GM12891 (cell line): ENCODE results near the gene B3GNT5.

Source experiments
- DNase-seq: peaks from one replicate; pipeline ENCODE4 v3.0.0; 2011; ENCODE audit warnings: low spot score; ENCODE audit not compliant: insufficient read length
- FAIRE-seq: peaks from 2 replicates; lab custom pipeline; 2011; peaks lifted over from hg19 to GRCh38; lab: Jason Lieb, UNC
- PAX5 ChIP-seq: IDR thresholded peaks from 2 replicates; pipeline ENCODE4 v1.6.1; 2011; ENCODE audit warnings: low read length, moderate library complexity, mild to moderate bottlenecking; ENCODE audit not compliant: insufficient read depth, severe bottlenecking
- POLR2A ChIP-seq: IDR thresholded peaks from 2 replicates; pipeline ENCODE4 v1.6.1; 2011; ENCODE audit warnings: low read depth, low read length, control low read depth
- POLR2AphosphoS5 ChIP-seq: IDR thresholded peaks from 2 replicates; pipeline ENCODE4 v1.6.1; 2011; ENCODE audit warnings: low read depth, low read length, control low read depth
- POU2F2 ChIP-seq: IDR thresholded peaks from 2 replicates; pipeline ENCODE4 v1.6.1; 2011; ENCODE audit warnings: low read depth, mild to moderate bottlenecking, control low read depth, low read length, moderate library complexity
- SPI1 ChIP-seq: IDR thresholded peaks from 2 replicates; pipeline ENCODE4 v1.6.1; 2011; ENCODE audit warnings: low read depth, low read length, control low read depth
- TAF1 ChIP-seq: IDR thresholded peaks from 2 replicates; pipeline ENCODE4 v1.6.1; 2011; ENCODE audit warnings: low read depth, low read length, control low read depth

Gene B3GNT5

GRCh38 chr3:183295211-183295610 lies 42.2 kb downstream of the B3GNT5 start:
- TF ChIP-seq POLR2AphosphoS5: no peak
- no peak for TF ChIP-seq SPI1
- TF ChIP-seq TAF1: no peak
- no peak for TF ChIP-seq PAX5
- TF ChIP-seq POU2F2: no peak
- TF ChIP-seq POLR2A: no peak
- no peak for DNase-seq
- FAIRE-seq: no peak

- FAIRE-seq (no peak), DNase-seq (no peak)
- TF ChIP-seq POU2F2 (no peak), POLR2A (no peak), SPI1 (no peak), POLR2AphosphoS5 (no peak), TAF1 (no peak), PAX5 (no peak)
These were observed 43.9 kb downstream of the B3GNT5 start for GRCh38 chr3:183296944-183297343.

DNA sequence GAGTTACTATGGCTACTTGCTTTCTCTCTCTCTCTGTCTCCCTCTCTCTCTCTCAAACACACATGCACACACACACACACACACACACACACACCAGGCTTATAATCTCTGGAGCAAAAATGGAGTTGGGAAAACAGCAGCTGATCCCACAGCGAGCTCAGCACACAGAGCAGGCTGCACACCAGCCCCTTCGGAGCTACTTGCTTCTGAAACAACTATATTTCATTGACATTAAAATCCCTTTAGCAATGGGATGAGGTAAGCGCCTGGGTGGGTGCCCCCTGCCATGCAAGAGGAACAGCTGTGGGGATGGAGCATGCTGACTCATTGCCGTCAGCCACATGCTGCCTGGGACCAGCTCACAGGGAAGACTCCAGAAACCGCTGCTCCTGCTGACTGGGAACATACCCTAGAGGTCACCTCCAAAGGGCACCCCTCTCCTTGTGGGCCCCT lies 45.7 kb downstream of the B3GNT5 start:
- DNase-seq (no peak), FAIRE-seq (no peak)
- no peak for TF ChIP-seq TAF1
- no peak for TF ChIP-seq POLR2A
- no peak for TF ChIP-seq POLR2AphosphoS5
- no peak for TF ChIP-seq POU2F2
- no peak for TF ChIP-seq SPI1
- no peak for TF ChIP-seq PAX5

GRCh38 chr3:183299976-183300375 lies 46.9 kb downstream of the B3GNT5 start:
- FAIRE-seq: no peak
- no peak for TF ChIP-seq POU2F2
- TF ChIP-seq POLR2A: no peak
- TF ChIP-seq TAF1: no peak
- TF ChIP-seq POLR2AphosphoS5: no peak
- no peak for TF ChIP-seq SPI1
- TF ChIP-seq PAX5: no peak

DNA sequence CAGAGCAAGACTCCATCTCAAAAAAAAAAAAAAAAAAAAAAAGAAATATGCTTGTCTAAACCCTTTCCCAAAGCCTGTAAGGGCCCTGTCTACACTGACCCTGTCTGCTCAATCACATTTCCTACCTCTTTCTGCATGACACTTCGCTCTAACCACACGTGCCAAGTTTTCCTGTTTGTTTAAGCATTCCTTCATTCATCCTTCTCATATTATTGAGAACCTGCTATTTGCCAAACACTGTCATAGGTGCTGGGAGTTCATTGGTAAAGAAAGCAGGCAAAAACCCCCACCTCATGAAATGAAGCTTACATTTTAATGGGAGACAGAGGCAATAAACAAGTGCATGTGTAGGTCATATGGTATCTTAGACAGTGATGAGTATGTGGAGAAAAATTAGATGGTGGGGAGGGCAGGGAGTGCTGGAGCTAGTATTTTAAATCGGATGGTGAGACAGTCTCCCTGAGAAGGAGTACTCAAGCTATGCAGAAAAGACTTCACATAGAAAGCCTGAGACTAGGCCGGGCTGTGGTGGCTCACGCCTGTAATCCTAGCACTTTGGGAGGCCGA lies 48.0 kb downstream of the B3GNT5 start:
- FAIRE-seq (no peak), DNase-seq (no peak)
- TF ChIP-seq POLR2AphosphoS5: no peak
- TF ChIP-seq SPI1: no peak
- TF ChIP-seq POLR2A: no peak
- TF ChIP-seq TAF1: no peak
- TF ChIP-seq POU2F2: no peak
- TF ChIP-seq PAX5: no peak

More at GRCh38 chr3:183299976-183300375, 46.9 kb downstream of the B3GNT5 start:
- no peak for DNase-seq

- FAIRE-seq: no peak
- TF ChIP-seq SPI1 (no peak), TAF1 (no peak), POLR2AphosphoS5 (no peak), POU2F2 (no peak), POLR2A (no peak), PAX5 (no peak)
- DNase-seq: no peak
These were observed 49.0 kb downstream of the B3GNT5 start for GRCh38 chr3:183301937-183302580.

DNA sequence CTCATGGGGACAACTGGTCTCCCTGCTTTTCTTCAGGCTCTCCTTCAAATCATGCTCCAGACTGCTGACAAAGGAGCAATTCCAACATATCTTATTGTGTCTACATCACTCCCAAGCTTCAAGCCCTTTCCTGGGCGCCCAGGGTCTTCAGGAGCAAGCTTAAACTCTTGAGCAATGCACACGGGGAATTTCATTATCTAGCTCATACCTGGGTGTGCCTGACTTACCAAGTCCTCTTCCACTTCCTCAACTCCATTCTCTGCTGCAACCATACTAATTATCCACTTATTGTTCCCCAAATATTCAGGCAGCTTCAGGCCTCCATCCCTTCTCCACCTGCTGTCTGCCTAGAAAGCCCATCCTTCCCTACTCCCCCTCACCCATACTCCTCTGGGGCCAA lies 50.6 kb downstream of the B3GNT5 start:
- no peak for FAIRE-seq
- TF ChIP-seq TAF1 (no peak), POLR2A (no peak), POLR2AphosphoS5 (no peak), SPI1 (no peak), POU2F2 (no peak), PAX5 (no peak)
- DNase-seq: no peak

- peak; percentile 10 for DNase-seq
- TF ChIP-seq POLR2AphosphoS5: no peak
- TF ChIP-seq SPI1: 0 out of 2 replicates have a peak, but pooled peaks have one; percentile 14
- no peak for FAIRE-seq
These were observed 54.0 kb downstream of the B3GNT5 start for GRCh38 chr3:183306798-183307671.

DNA sequence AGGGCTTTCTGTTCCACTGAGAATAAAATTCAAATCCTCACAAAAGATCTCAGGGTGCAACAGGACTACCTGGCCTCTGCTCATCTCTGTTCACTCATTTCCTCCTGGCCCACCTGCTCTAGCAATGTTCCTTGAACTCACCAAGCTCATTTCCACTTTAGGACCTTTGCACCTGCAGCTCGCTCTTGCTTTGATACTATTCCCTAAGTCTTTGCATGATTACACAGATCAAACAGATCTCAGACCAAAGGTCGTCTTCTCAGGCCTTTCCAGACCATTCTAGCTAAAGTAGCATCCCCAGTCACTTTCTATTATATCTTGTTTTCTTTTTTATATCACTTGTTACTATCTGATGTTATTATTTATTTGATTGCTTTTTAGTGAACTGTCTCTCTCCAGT lies 54.7 kb downstream of the B3GNT5 start:
- FAIRE-seq: no peak
- no peak for TF ChIP-seq SPI1
- no peak for TF ChIP-seq PAX5
- TF ChIP-seq POU2F2: no peak
- no peak for TF ChIP-seq POLR2A
- no peak for TF ChIP-seq POLR2AphosphoS5
- no peak for TF ChIP-seq TAF1
- DNase-seq: no peak
